Epithelial cell of esophagus (primary cell): Measurements from ENCODE around the gene RGS6.

Source experiments
- DNase-seq: peaks from one replicate; pipeline ENCODE4 v3.0.0; 2010; ENCODE audit warnings: low read depth
- H3K4me3 ChIP-seq: 2 replicates; pipeline ENCODE4 v1.5.1; 2011; ENCODE audit warnings: mild to moderate bottlenecking, low read length, control low read depth
- TF ChIP-seq, protein P1 (sequence below): IDR thresholded peaks from 2 replicates; pipeline ENCODE4 v1.5.1; 2011; ENCODE audit warnings: low read depth, mild to moderate bottlenecking, low read length, control low read depth, inconsistent platforms; ENCODE audit not compliant: insufficient read depth; ENCODE audit errors: missing control alignments

RGS6 gene

DNA sequence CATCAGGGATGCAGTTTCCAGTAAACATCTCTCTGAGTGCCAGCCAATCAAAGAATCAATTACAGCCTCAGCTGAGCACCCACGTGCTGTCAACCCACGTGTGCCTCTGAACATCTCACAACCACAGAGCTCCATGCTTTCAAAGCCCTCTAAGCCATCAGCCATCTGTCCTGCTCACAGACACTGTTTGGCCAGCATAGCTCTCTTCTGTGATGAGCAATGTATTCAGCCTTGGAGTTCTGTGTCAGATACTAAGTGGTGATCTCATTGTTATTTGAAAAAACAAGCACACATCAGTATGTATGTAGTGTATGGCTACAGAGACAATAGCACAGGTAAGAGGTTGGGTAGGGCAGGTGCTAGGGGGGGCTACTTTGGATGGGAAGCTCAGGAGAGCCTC, 94.3 kb downstream of the RGS6 start:
- DNase-seq, result no peak
- TF ChIP-seq, protein P1, sequence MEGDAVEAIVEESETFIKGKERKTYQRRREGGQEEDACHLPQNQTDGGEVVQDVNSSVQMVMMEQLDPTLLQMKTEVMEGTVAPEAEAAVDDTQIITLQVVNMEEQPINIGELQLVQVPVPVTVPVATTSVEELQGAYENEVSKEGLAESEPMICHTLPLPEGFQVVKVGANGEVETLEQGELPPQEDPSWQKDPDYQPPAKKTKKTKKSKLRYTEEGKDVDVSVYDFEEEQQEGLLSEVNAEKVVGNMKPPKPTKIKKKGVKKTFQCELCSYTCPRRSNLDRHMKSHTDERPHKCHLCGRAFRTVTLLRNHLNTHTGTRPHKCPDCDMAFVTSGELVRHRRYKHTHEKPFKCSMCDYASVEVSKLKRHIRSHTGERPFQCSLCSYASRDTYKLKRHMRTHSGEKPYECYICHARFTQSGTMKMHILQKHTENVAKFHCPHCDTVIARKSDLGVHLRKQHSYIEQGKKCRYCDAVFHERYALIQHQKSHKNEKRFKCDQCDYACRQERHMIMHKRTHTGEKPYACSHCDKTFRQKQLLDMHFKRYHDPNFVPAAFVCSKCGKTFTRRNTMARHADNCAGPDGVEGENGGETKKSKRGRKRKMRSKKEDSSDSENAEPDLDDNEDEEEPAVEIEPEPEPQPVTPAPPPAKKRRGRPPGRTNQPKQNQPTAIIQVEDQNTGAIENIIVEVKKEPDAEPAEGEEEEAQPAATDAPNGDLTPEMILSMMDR, result no peak
- no peak overlapping the region for H3K4me3 ChIP-seq

DNA sequence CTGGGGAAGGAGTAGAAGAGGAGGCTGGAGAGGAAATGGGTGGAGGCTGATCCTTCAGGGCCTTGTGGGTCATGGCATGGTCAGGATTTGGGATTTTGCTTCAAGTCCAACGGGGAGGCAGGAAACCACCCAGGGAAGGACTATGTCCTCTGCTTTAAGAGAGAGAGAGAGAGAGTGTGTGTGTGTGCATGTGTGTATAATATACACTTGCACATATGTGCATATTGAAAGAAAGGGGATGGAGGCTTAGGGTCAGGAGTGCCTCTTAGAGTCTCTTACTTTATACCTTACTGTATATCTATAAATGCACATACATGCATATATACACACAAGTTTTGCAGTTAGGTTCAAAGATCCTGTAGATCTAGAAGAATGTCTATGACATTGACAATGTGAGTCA, 94.8 kb downstream of the RGS6 start:
- DNase-seq, result no peak
- no peak overlapping the region for H3K4me3 ChIP-seq
- TF ChIP-seq, protein P1, result no peak

- no peak for DNase-seq
- TF ChIP-seq, protein P1, result no peak
Observed at GRCh38 chr14:72033365-72033764, 101.1 kb downstream of the RGS6 start.

DNA sequence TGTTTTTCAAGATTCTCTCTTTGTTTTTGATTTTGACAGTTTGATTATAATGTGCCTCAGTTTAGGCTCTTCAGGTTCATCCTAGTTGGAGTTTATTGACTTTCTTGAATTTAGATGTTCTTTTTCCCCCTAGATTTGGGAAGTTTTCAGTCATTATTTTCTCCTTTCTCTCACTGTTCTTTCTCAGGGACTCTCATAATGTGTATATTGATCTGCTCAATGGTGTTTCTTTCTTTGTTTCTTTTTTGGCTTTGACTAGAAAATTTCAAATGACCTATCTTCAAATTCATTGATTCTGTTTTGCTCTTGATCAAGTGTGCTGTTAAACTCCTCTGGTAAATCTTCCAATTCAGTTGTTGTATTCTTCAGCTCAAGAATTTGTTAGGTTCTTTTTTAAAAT, 108.3 kb downstream of the RGS6 start:
- DNase-seq, result no peak
- TF ChIP-seq, protein P1, result no peak
- no peak overlapping the region for H3K4me3 ChIP-seq

More at GRCh38 chr14:72033365-72033764, 101.1 kb downstream of the RGS6 start:
- no peak overlapping the region for H3K4me3 ChIP-seq

DNA sequence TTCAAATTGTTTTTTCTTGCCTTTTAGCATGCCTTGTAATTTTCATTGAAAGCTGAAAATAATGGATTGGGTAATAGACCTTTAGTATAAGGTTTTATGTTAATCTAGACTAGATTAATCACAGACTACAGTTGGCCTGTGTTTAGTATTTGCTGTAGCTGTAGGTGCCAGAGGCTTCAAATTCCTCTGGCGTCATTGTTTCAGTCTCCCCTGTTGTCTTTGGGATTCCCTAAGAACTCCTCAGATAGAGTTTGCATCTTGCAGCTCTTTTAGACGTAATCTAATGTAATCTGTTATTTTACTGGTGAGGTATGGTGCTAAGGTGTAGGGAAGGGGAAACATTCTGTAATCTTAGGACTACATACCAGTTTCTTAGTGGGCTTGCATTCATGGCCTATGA, 113.0 kb downstream of the RGS6 start:
- TF ChIP-seq, protein P1, result no peak
- DNase-seq, result no peak
- no peak overlapping the region for H3K4me3 ChIP-seq

DNA sequence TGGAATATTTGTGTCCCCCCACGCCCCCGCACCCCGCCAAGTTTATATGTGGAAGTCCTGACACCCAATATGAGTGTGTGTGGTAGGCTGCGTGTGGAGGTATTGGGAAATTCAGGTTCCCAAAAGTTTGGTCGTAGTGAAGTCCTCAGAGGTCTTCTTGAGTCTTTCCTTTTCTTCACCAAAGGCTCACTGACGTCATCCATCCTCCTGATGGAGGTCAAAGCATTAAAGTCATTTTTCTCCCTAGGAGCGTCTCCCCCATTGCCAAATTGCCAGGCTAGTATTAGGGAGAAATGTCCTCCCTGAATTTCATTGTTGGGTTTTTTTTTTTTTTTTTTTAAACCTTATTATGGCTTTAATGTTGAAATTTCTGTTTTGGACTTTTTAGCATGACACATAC, 113.7 kb downstream of the RGS6 start:
- TF ChIP-seq, protein P1, result no peak
- H3K4me3 ChIP-seq, result no peak overlapping the region
- no peak for DNase-seq

DNA sequence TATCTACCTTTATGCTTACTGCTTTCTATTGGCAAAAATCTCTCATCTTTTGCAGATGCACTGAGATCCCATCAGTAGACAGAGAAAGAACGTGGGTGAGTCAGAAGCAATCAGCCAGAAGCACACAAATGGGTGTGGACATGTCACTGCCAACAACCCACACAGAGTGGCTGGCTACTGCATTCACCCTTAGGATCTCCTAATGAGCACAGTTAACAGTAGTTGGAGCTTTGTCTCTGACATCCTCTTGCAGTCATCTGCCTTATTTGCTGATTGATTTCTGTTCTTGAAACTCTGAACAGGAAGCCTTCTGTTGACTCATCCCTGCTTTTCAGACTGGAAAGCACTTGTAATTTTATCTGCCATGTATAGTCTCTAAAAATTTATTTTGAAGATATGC, 117.2 kb downstream of the RGS6 start:
- DNase-seq, result peak; percentile 30
- no peak overlapping the region for H3K4me3 ChIP-seq
- TF ChIP-seq, protein P1, result no peak
